HUES64 (cell line): ENCODE measurements around the gene KLK8.

Source experiments
- H3K27ac ChIP-seq: 2 replicates; pipeline ENCODE4 v1.7.0; 2013; ENCODE audit warnings: low read depth, low read length, inconsistent platforms
- H3K27me3 ChIP-seq: 2 replicates; pipeline ENCODE4 v1.6.1; 2013; ENCODE audit warnings: mild to moderate bottlenecking, low read length; ENCODE audit not compliant: insufficient read depth
- H3K36me3 ChIP-seq: 2 replicates; pipeline ENCODE4 v1.6.1; 2013; ENCODE audit warnings: mild to moderate bottlenecking, low read length; ENCODE audit not compliant: insufficient read depth
- H3K4me1 ChIP-seq: 2 replicates; pipeline ENCODE4 v1.6.1; 2013; ENCODE audit warnings: mild to moderate bottlenecking, low read length, moderate library complexity; ENCODE audit not compliant: insufficient read depth
- H3K4me3 ChIP-seq: 2 replicates; pipeline ENCODE4 v1.5.1; 2013; ENCODE audit warnings: mild to moderate bottlenecking, low read length, moderate library complexity
- H3K9ac ChIP-seq: 2 replicates; pipeline ENCODE4 v1.6.1; 2013; ENCODE audit warnings: mild to moderate bottlenecking, low read depth, low read length
- H3K9me3 ChIP-seq: 2 replicates; pipeline ENCODE4 v1.6.1; 2013; ENCODE audit warnings: low read depth, low read length; ENCODE audit not compliant: insufficient read depth
- WGBS: fragments of 150-250, 120-280 bp; methylation state at CpG from one replicate; pipeline ENCODE4 v1.1.7; 2013; ENCODE audit warnings: missing lambda C conversion rate; 5-methylcytosine and 5-hydroxymethylcytosine counted together

KLK8 gene

GRCh38 chr19:51018745-51019543 lies 17.5 kb upstream of the KLK8 start:
- Histone ChIP-seq H3K4me1 (no peaks in the 10 kb centered on the region), H3K27ac (no peak overlapping the region), H3K9ac (no peak overlapping the region), H3K4me3 (peak overlapping the region; percentile 54), H3K27me3 (peaks cover 43% of the 10 kb centered on the region), H3K36me3 (no peaks in the 10 kb centered on the region), H3K9me3 (no peaks in the 10 kb centered on the region)
- 2% methylated on average over 58 of the region's 68 CpGs for WGBS

- Histone ChIP-seq H3K4me1 (no peaks in the 10 kb centered on the region), H3K9me3 (no peaks in the 10 kb centered on the region), H3K27ac (no peak overlapping the region), H3K27me3 (peaks cover 43% of the 10 kb centered on the region), H3K36me3 (no peaks in the 10 kb centered on the region), H3K9ac (peak overlapping the region; percentile 49; the same call in 1 of the 2 replicates), H3K4me3 (peak overlapping the region; percentile 68)
- 2% methylated on average over 68 of the region's 68 CpGs for WGBS
Observed at GRCh38 chr19:51016798-51017683, 15.6 kb upstream of the KLK8 start.

DNA sequence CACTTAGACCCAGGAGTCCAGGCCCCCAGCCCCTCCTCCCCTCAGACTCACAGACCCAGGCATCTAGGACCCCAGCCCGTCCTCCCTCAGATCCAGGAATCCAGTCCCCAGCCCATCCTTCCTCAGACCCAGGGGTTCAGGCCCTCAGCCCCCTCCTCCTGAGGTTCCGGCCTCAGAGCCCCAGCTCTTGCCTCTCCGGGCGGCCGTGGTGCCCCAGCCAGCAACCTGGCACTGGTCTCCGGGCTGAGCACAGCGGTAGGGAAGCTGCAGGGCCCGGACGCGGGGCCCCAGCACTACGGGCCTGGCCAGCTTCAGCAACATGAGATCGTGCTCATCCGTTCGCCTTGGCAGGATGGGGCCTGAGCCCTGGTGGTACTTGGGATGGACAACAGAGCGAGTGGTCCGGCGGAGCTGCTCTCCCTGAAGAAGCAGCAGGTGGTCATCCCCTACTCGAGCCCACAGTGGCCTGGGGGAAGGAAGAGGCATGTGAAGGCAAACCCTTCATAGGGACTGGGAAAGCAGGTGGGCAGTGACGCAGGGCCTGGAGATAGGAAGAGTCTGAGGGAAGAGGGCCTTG lies 14.4 kb upstream of the KLK8 start:
- Histone ChIP-seq H3K9me3 (no peaks in the 10 kb centered on the region), H3K4me1 (no peaks in the 10 kb centered on the region), H3K4me3 (no peak overlapping the region), H3K36me3 (no peaks in the 10 kb centered on the region), H3K27me3 (peaks cover 43% of the 10 kb centered on the region), H3K9ac (no peak overlapping the region), H3K27ac (no peak overlapping the region)
- WGBS, result 88% methylated on average over 18 of the region's 19 CpGs

GRCh38 chr19:51014242-51014641 lies 12.8 kb upstream of the KLK8 start:
- H3K4me3 ChIP-seq, result no peak overlapping the region
- no peaks in the 10 kb centered on the region for H3K36me3 ChIP-seq
- H3K9ac ChIP-seq, result no peak overlapping the region
- peaks cover 31% of the 10 kb centered on the region for H3K27me3 ChIP-seq
- no peaks in the 10 kb centered on the region for H3K9me3 ChIP-seq
- WGBS, result 92% methylated on average over 6 of the region's 6 CpGs
- H3K4me1 ChIP-seq, result no peaks in the 10 kb centered on the region
- no peak overlapping the region for H3K27ac ChIP-seq

DNA sequence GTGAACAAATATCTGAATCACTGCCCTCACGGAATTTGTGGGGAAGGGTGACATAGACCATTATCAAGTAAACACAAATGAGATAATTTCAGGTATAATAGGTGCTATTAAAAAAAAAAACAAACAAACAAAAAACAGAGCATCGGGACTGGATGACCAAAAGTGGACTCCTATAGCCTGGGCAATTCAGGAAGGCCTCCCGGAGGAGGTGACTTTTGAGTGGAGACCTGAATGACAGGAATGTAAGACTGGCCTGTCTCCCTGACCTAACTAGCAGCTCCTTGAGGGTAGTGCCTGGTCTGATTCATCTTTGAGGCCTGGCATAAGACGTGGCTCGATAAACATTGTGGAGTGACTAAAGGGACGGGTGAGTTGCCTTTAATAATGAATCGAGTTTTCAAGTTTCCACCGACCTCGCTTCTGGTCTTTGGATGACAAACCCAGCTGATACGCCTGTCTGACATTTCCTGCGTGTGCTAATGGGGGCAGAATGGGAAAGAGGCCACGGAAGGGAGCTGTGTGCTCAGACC lies 11.3 kb upstream of the KLK8 start:
- no peak overlapping the region for H3K27ac ChIP-seq
- H3K9ac ChIP-seq, result no peak overlapping the region
- no peaks in the 10 kb centered on the region for H3K36me3 ChIP-seq
- H3K9me3 ChIP-seq, result no peaks in the 10 kb centered on the region
- no peak overlapping the region for H3K4me3 ChIP-seq
- H3K4me1 ChIP-seq, result no peaks in the 10 kb centered on the region
- H3K27me3 ChIP-seq, result peaks cover 16% of the 10 kb centered on the region
- 90% methylated on average over 11 of the region's 12 CpGs for WGBS

DNA sequence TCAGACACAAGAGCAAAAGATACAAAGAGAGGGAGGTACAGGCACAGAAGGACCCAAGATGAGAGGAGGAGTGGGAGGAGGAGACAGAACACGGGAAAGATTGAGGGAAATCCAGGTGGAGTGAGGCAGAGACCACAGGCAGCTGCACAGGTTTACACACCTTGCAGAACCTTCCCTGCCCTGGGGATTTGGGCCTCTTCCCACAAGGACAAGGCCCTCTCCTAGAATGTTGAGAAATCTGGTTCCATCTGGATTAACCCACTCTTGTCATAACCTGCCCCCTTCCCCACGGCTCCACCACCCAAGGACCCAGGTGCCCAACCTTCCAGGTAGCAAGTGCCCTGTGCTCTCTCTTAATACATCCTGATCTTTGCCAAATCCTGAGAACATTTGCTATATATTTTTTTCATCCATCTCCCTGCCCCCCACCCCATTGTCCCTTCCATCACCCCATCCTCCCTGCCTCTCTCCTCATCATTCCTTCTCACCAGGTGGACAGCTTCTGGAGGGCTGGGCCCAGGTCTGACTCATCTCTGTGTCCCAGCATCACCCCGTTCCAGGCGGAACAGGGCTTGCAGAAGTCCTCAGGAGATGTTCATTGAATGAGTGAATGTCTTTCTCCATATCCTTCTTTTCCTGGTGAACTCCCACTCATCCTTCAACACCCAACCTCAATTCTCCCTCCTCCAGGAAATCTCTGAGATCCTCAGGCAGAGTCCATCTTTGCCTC lies 8.8 kb upstream of the KLK8 start:
- 73% methylated on average over 4 of the region's 4 CpGs for WGBS
- no peaks in the 10 kb centered on the region for H3K4me1 ChIP-seq
- no peaks in the 10 kb centered on the region; the same call in 1 of the 2 replicates for H3K27me3 ChIP-seq
- no peaks in the 10 kb centered on the region for H3K9me3 ChIP-seq
- no peaks in the 10 kb centered on the region for H3K36me3 ChIP-seq
- H3K27ac ChIP-seq, result no peak overlapping the region
- no peak overlapping the region for H3K9ac ChIP-seq
- H3K4me3 ChIP-seq, result no peak overlapping the region

- H3K27me3 ChIP-seq, result no peaks in the 10 kb centered on the region; the same call in 1 of the 2 replicates
- WGBS, result 82% methylated on average over 19 of the region's 19 CpGs
- H3K4me1 ChIP-seq, result no peaks in the 10 kb centered on the region
- no peaks in the 10 kb centered on the region for H3K36me3 ChIP-seq
- no peaks in the 10 kb centered on the region for H3K9me3 ChIP-seq
- H3K4me3 ChIP-seq, result no peak overlapping the region
- H3K9ac ChIP-seq, result no peak overlapping the region
- no peak overlapping the region for H3K27ac ChIP-seq
Observed at GRCh38 chr19:51009061-51009891, 7.9 kb upstream of the KLK8 start.

DNA sequence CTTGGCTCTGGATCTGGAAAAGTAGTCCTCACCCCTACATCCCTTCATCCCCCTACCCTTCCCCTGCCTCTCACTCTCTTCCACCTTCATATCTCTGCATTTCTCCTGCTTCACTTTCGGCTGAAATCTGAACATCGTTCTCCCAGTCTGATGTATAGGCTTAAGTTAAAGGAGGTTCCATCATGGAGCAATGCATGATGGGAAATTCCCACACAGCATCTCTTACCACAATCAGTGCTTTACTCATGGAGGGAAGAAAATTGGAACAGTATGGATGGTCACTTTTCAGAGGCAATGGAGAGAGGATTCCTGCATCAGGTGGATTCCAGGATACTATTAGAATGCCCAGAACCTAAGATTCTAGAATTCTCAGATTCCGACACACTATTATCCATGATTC lies 6.1 kb upstream of the KLK8 start:
- no peaks in the 10 kb centered on the region for H3K9me3 ChIP-seq
- H3K27me3 ChIP-seq, result no peaks in the 10 kb centered on the region; the same call in 1 of the 2 replicates
- H3K9ac ChIP-seq, result no peak overlapping the region
- H3K36me3 ChIP-seq, result no peaks in the 10 kb centered on the region
- no peak overlapping the region for H3K4me3 ChIP-seq
- H3K27ac ChIP-seq, result no peak overlapping the region
- 69% methylated on average over 3 of the region's 3 CpGs for WGBS
- H3K4me1 ChIP-seq, result no peaks in the 10 kb centered on the region

- no peaks in the 10 kb centered on the region for H3K9me3 ChIP-seq
- 54% methylated on average over 8 of the region's 8 CpGs for WGBS
- H3K9ac ChIP-seq, result no peak overlapping the region
- no peaks in the 10 kb centered on the region for H3K36me3 ChIP-seq
- no peak overlapping the region for H3K4me3 ChIP-seq
- no peaks in the 10 kb centered on the region for H3K4me1 ChIP-seq
- H3K27ac ChIP-seq, result no peak overlapping the region
- no peaks in the 10 kb centered on the region; the same call in 1 of the 2 replicates for H3K27me3 ChIP-seq
Observed at GRCh38 chr19:51006406-51006805, 5.0 kb upstream of the KLK8 start.

- WGBS, result 85% methylated on average over 1 of the region's 1 CpG
- Histone ChIP-seq H3K27ac (no peak overlapping the region), H3K9ac (no peak overlapping the region), H3K36me3 (no peaks in the 10 kb centered on the region), H3K4me3 (no peak overlapping the region), H3K9me3 (no peaks in the 10 kb centered on the region), H3K27me3 (no peaks in the 10 kb centered on the region; the same call in none of the 2 replicates), H3K4me1 (no peaks in the 10 kb centered on the region)
Observed at GRCh38 chr19:51005248-51005647, 3.8 kb upstream of the KLK8 start.
